Trophoblast cell (in vitro differentiated cells and primary cell): ENCODE measurements around the gene INO80.

Experiments
- DNase-seq, 2 donors: peaks; one replicate each; pipeline ENCODE4 v3.0.0-alpha.2; 2016
- H2AFZ ChIP-seq: 2 replicates; pipeline ENCODE4 v1.6.1; 2013; ENCODE audit warnings: low read length, moderate library complexity, mild to moderate bottlenecking; ENCODE audit not compliant: insufficient read depth, poor library complexity
- H2AK5ac ChIP-seq: 2 replicates; pipeline ENCODE4 v1.6.1; 2013; ENCODE audit warnings: mild to moderate bottlenecking, low read length
- H2BK120ac ChIP-seq: 2 replicates; pipeline ENCODE4 v1.6.1; 2013; ENCODE audit warnings: low read length, mild to moderate bottlenecking, moderate library complexity; ENCODE audit not compliant: insufficient read depth, poor library complexity
- H2BK12ac ChIP-seq: 2 replicates; pipeline ENCODE4 v1.6.1; 2013; ENCODE audit warnings: mild to moderate bottlenecking, low read length, moderate library complexity
- H2BK5ac ChIP-seq: 2 replicates; pipeline ENCODE4 v1.6.1; 2013; ENCODE audit warnings: low read length, low read depth, moderate library complexity, mild to moderate bottlenecking; ENCODE audit not compliant: poor library complexity
- H3K14ac ChIP-seq: 2 replicates; pipeline ENCODE4 v1.6.1; 2013; ENCODE audit warnings: mild to moderate bottlenecking, low read length
- H3K18ac ChIP-seq: 2 replicates; pipeline ENCODE4 v1.6.1; 2013; ENCODE audit warnings: mild to moderate bottlenecking, low read length
- H3K23ac ChIP-seq: 2 replicates; pipeline ENCODE4 v1.6.1; 2013; ENCODE audit warnings: low read length
- H3K27ac ChIP-seq: 2 replicates; pipeline ENCODE4 v1.5.1; 2013; ENCODE audit warnings: low read depth, mild to moderate bottlenecking, inconsistent platforms, low read length, moderate library complexity
- H3K27me3 ChIP-seq: 2 replicates; pipeline ENCODE4 v1.6.1; 2013; ENCODE audit warnings: inconsistent platforms, mild to moderate bottlenecking, low read length, moderate library complexity; ENCODE audit not compliant: insufficient read depth
- H3K36me3 ChIP-seq, 2 experiments: 1 replicate in 1 of 2; 2 replicates in 1 of 2; pipeline ENCODE4 v1.6.1; 2013; ENCODE audit warnings: low read length in 2 of 2, mild to moderate bottlenecking in 2 of 2, moderate library complexity in 1 of 2; ENCODE audit not compliant: insufficient read depth in 2 of 2, control insufficient read depth in 1 of 2
- H3K4ac ChIP-seq: 2 replicates; pipeline ENCODE4 v1.6.1; 2013; ENCODE audit warnings: low read depth, mild to moderate bottlenecking, low read length, moderate library complexity
- H3K4me1 ChIP-seq, 2 experiments: 1 replicate in 1 of 2; 2 replicates in 1 of 2; pipeline ENCODE4 v1.6.1; 2013; ENCODE audit warnings: low read length in 2 of 2, mild to moderate bottlenecking in 2 of 2, moderate library complexity in 1 of 2; ENCODE audit not compliant: insufficient read depth in 2 of 2, control insufficient read depth in 1 of 2
- H3K4me2 ChIP-seq: 2 replicates; pipeline ENCODE4 v1.6.1; 2013; ENCODE audit warnings: inconsistent platforms, mild to moderate bottlenecking, low read length, moderate library complexity
- H3K4me3 ChIP-seq: 2 replicates; pipeline ENCODE4 v1.5.1; 2013; ENCODE audit warnings: mild to moderate bottlenecking, low read depth, low read length, inconsistent platforms
- H3K79me1 ChIP-seq: one replicate; pipeline ENCODE4 v1.6.1; 2013; ENCODE audit warnings: low read length
- H3K79me2 ChIP-seq: 2 replicates; pipeline ENCODE4 v1.6.1; 2013; ENCODE audit warnings: low read length, mild to moderate bottlenecking; ENCODE audit not compliant: control insufficient read depth, insufficient read depth, poor library complexity
- H3K9ac ChIP-seq: 2 replicates; pipeline ENCODE4 v1.6.1; 2013; ENCODE audit warnings: mild to moderate bottlenecking, low read length
- H3K9me3 ChIP-seq: 2 replicates; pipeline ENCODE4 v1.6.1; 2013; ENCODE audit warnings: low read depth, mild to moderate bottlenecking, control low read depth, inconsistent platforms, low read length; ENCODE audit not compliant: insufficient read depth
- H4K12ac ChIP-seq: 2 replicates; pipeline ENCODE4 v1.6.1; 2013; ENCODE audit warnings: low read depth, mild to moderate bottlenecking, low read length, moderate library complexity
- H4K8ac ChIP-seq: 2 replicates; pipeline ENCODE4 v1.6.1; 2013; ENCODE audit warnings: low read depth, mild to moderate bottlenecking, low read length, moderate library complexity
- H4K91ac ChIP-seq: one replicate; pipeline ENCODE4 v1.6.1; 2013; ENCODE audit warnings: low read depth, mild to moderate bottlenecking, low read length, moderate library complexity
- WGBS: extraction: QIAGEN DNeasy Blood & Tissue Kit; methylation state at CpG from one replicate; pipeline ENCODE4 v1.1.7; 2013; ENCODE audit warnings: missing lambda C conversion rate; ENCODE audit not compliant: insufficient read length, insufficient coverage; ENCODE audit errors: extremely low coverage; 5-methylcytosine and 5-hydroxymethylcytosine counted together

Gene INO80

DNA sequence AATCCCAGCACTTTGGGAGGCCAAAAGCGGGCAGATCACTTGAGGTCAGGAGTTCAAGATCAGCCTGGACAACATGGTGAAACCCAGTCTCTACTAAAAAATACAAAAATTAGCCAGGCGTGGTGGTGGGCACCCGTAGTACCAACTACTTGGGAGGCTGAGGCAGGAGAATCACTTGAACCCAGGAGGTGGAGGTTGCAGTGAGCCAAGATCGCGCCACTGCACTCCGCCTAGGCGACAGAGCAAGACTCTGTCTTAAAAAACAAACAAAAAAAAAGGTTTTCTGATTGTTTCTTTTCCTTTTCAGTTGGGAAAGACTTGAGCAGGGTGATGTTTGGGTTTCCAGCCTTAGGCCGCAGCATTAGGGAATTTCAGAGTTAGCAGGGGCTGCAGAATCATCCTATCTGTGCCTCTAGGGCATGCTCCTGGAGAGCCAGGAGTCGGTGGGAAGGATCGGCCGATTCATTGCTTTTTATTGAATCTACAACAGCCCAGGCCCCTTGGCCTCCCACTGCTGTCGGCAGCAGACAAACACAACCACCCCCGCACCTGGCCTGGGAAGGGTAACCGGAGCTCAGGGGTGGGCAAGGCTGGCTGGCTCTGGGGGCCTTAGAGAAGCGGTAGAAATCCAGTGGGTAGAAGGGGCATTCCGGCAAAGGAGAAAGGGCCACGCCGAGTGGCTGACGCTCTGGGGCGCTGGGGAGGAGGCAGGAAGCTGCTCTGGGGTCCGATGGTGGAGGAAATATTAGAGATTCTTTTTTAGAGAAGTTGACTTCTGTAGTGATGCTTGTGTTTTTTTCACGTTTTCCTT lies 156.5 kb downstream of the INO80 start:
- Histone ChIP-seq H3K4me3 (no peak overlapping the region), H4K12ac (no peak overlapping the region)
- DNase-seq, result no peak

DNA sequence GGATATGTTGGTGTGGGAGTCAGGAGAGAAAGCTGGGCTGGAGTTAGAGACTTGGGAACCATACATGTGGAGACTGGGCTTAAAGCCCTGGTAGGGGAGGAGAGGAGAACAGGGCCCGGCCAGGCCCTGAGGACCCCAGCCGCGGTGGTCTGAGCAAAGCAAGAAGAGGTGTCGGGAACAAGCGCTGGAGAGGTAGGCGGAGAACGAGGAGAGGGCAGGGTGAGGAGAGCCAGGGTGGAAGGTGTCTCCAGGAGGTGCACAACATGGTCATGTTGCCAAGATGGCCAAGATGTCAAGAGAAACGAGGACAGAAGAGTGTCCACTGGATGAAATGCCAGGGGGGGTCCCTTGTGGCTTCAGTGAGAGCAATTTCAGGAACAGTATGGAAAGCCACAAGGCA lies 157.4 kb downstream of the INO80 start:
- Histone ChIP-seq H2AK5ac (no peak overlapping the region), H2BK5ac (no peak overlapping the region), H2AFZ (no peak overlapping the region), H3K9me3 (peaks cover 2% of the 10 kb centered on the region), H3K4me1 (peaks cover 0 to 1% of the 10 kb centered on the region in 2 experiments), H3K36me3 (no peaks in the 10 kb centered on the region), H3K79me1 (no peaks in the 10 kb centered on the region), H3K9ac (no peak overlapping the region), H3K18ac (no peak overlapping the region), H3K4ac (no peak overlapping the region), H2BK120ac (no peak overlapping the region), H3K4me2 (no peak overlapping the region), H3K79me2 (no peaks in the 10 kb centered on the region), H3K4me3 (no peak overlapping the region), H4K8ac (no peak overlapping the region), H3K14ac (no peak overlapping the region), H4K91ac (no peak overlapping the region), H3K23ac (no peak overlapping the region), H4K12ac (no peak overlapping the region), H3K27me3 (no peaks in the 10 kb centered on the region), H2BK12ac (no peak overlapping the region), H3K27ac (no peak overlapping the region)
- WGBS, result no CpG with 5 or more reads among the region's 8 CpGs
- no peak for DNase-seq

More for the DNA sequence above, 156.5 kb downstream of the INO80 start:
- no peak overlapping the region for H3K4me2 ChIP-seq
- H3K9me3 ChIP-seq, result peaks cover 2% of the 10 kb centered on the region
- H3K14ac ChIP-seq, result no peak overlapping the region
- H3K79me1 ChIP-seq, result no peaks in the 10 kb centered on the region
- H3K36me3 ChIP-seq, result no peaks in the 10 kb centered on the region
- no peak overlapping the region for H3K4ac ChIP-seq
- H3K4me1 ChIP-seq, result no peaks in the 10 kb centered on the region
- no peak overlapping the region for H2AFZ ChIP-seq
- H2BK12ac ChIP-seq, result no peak overlapping the region
- H3K79me2 ChIP-seq, result no peaks in the 10 kb centered on the region
- H3K9ac ChIP-seq, result no peak overlapping the region
- H3K23ac ChIP-seq, result no peak overlapping the region
- H3K27me3 ChIP-seq, result no peaks in the 10 kb centered on the region
- H2BK120ac ChIP-seq, result no peak overlapping the region
- no peak overlapping the region for H4K91ac ChIP-seq
- H2BK5ac ChIP-seq, result no peak overlapping the region
- no CpG with 5 or more reads among the region's 22 CpGs for WGBS
- H2AK5ac ChIP-seq, result no peak overlapping the region
- no peak overlapping the region for H3K27ac ChIP-seq
- no peak overlapping the region for H4K8ac ChIP-seq
- no peak overlapping the region for H3K18ac ChIP-seq

- no peak overlapping the region for H4K91ac ChIP-seq
- no peak overlapping the region for H2BK5ac ChIP-seq
- no peak overlapping the region for H3K14ac ChIP-seq
- no peak overlapping the region for H2AFZ ChIP-seq
- whole genome bisulfite sequencing, result no CpG with 5 or more reads among the region's 6 CpGs
- peaks cover 0 to 5% of the 10 kb centered on the region in 2 experiments for H3K4me1 ChIP-seq
- no peak for DNase-seq
- no peak overlapping the region for H4K12ac ChIP-seq
- H3K4me3 ChIP-seq, result no peak overlapping the region
- H3K23ac ChIP-seq, result no peak overlapping the region
- H4K8ac ChIP-seq, result no peak overlapping the region
- H2BK12ac ChIP-seq, result no peak overlapping the region
- peaks cover 3% of the 10 kb centered on the region for H3K79me1 ChIP-seq
- H3K4me2 ChIP-seq, result no peak overlapping the region
- no peaks in the 10 kb centered on the region for H3K36me3 ChIP-seq
- no peak overlapping the region for H2AK5ac ChIP-seq
- no peak overlapping the region for H3K4ac ChIP-seq
- H3K27ac ChIP-seq, result no peak overlapping the region
- H3K9ac ChIP-seq, result no peak overlapping the region
- no peak overlapping the region for H2BK120ac ChIP-seq
- peaks cover 3% of the 10 kb centered on the region for H3K79me2 ChIP-seq
- H3K9me3 ChIP-seq, result peaks cover 2% of the 10 kb centered on the region
- no peaks in the 10 kb centered on the region for H3K27me3 ChIP-seq
- no peak overlapping the region for H3K18ac ChIP-seq
Measured at GRCh38 chr15:40958146-40958545, 157.9 kb downstream of the INO80 start.

DNA sequence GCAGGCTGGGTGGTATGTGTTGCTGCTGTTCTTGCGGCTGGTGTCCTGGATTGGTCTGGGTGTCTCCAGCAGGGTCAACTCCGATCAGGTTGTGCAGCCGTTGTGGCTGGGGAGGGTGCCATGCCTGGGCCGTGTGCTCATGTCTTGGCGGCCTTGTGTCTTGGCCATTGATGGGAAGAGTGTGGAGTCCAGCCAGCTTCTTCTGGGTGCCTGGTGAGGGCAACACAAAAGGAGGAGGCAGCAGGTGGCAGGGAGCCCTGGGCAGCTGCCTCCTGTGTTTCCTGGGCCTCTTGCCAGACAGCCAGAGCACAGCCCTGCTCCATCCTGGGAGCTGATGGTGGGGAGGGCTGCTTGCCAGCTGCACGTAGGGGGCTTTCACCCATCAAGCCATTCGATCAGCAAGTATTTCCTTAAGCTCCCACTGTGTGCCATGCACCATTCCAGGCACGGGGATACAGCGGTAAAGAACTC lies 158.5 kb downstream of the INO80 start:
- no peaks in the 10 kb centered on the region for H3K9me3 ChIP-seq
- no peak overlapping the region for H4K12ac ChIP-seq
- no peak for DNase-seq
- H3K9ac ChIP-seq, result no peak overlapping the region
- H3K4me1 ChIP-seq, result peaks cover under 1 to 7% of the 10 kb centered on the region in 2 experiments
- H3K27ac ChIP-seq, result no peak overlapping the region
- no peak overlapping the region for H2AFZ ChIP-seq
- no peak overlapping the region for H3K4ac ChIP-seq
- H3K18ac ChIP-seq, result no peak overlapping the region
- no peaks in the 10 kb centered on the region for H3K27me3 ChIP-seq
- H4K8ac ChIP-seq, result no peak overlapping the region
- no peak overlapping the region for H4K91ac ChIP-seq
- H3K79me2 ChIP-seq, result peaks cover 6% of the 10 kb centered on the region
- H2BK120ac ChIP-seq, result no peak overlapping the region
- no peak overlapping the region for H2BK12ac ChIP-seq
- H2BK5ac ChIP-seq, result no peak overlapping the region
- H3K14ac ChIP-seq, result no peak overlapping the region
- no peaks in the 10 kb centered on the region for H3K36me3 ChIP-seq
- H3K4me2 ChIP-seq, result no peak overlapping the region
- no peak overlapping the region for H3K23ac ChIP-seq
- no CpG with 5 or more reads among the region's 9 CpGs for WGBS
- no peak overlapping the region for H3K4me3 ChIP-seq
- H2AK5ac ChIP-seq, result no peak overlapping the region
- H3K79me1 ChIP-seq, result peaks cover 7% of the 10 kb centered on the region
